Measurements from ENCODE around the gene PRR13. TPM values are rescaled to one million over a fixed set of nuclear protein-coding genes. Genes with fewer than 3 reads are reported as not detected.

Gene PRR13
- 57.7 and 71.3 TPM in 2 replicates for total RNA-seq

GRCh38 chr12:53441040-53441833 is at the start of gene PRR13:
Gene PRR13, plus strand, starts transcription at chr12:53441734. Its CDS starts 981 bp downstream, at chr12:53442715.

GRCh38 chr12:53423597-53423996 is 17.9 kb upstream of the PRR13 start, which contains the start of gene AMHR2:
Gene AMHR2, plus strand, starts transcription at chr12:53423855. Its CDS starts 80 bp downstream, at chr12:53423935.

GRCh38 chr12:53451661-53452158 is 10.2 kb downstream of the PRR13 start, which contains the start of gene PCBP2:
Gene PCBP2, plus strand, starts transcription at chr12:53452102. Its CDS starts 2,699 bp downstream, at chr12:53454801.

Other genes with a start within 250 kb of the PRR13 start
- gene ITGB7, start 234.5 kb upstream of the PRR13 start, total RNA-seq = not detected in 2 replicates
- 4.9 and 8.3 TPM in 2 replicates for gene RARG, start 209.5 kb upstream of the PRR13 start, total RNA-seq
- gene ESPL1, start 173.4 kb upstream of the PRR13 start, total RNA-seq = 14.6 and 29.3 TPM in 2 replicates
- 237 and 315 TPM in 2 replicates for gene PFDN5, start 146.2 kb upstream of the PRR13 start, total RNA-seq
- gene MYG1, start 142.0 kb upstream of the PRR13 start, total RNA-seq = 32.7 and 38.2 TPM in 2 replicates
- 48.4 and 56.0 TPM in 2 replicates for gene AAAS, start 120.1 kb upstream of the PRR13 start, total RNA-seq
- gene SP7, start 105.4 kb upstream of the PRR13 start, total RNA-seq = not detected in 2 replicates
- gene SP1, start 61.6 kb upstream of the PRR13 start, total RNA-seq = 48.4 and 61.3 TPM in 2 replicates
- not detected in 2 replicates for gene AMHR2, start 17.9 kb upstream of the PRR13 start, total RNA-seq
- gene PCBP2, start 10.4 kb downstream of the PRR13 start, total RNA-seq = 396 and 498 TPM in 2 replicates
- gene MAP3K12, start 57.7 kb downstream of the PRR13 start, total RNA-seq = 26.3 and 26.9 TPM in 2 replicates
- gene TARBP2, start 59.5 kb downstream of the PRR13 start, total RNA-seq = 44.9 and 47.0 TPM in 2 replicates
- gene NPFF, start 65.8 kb downstream of the PRR13 start, total RNA-seq = not detected in 2 replicates
- gene ATF7, start 184.6 kb downstream of the PRR13 start, total RNA-seq = 31.4 and 36.5 TPM in 2 replicates
- gene ATP5MC2, start 234.3 kb downstream of the PRR13 start, total RNA-seq = 118 and 162 TPM in 2 replicates

Measured in thoracic aorta endothelial cell (primary cell).